Sigmoid colon (tissue), 7 donors: ENCODE measurements around the gene ABHD12B. TPM values are rescaled to one million over a fixed set of nuclear protein-coding genes. Genes with fewer than 3 reads are reported as not detected.

Experiments
- DNase-seq: peaks from one replicate; pipeline ENCODE4 v3.0.0-alpha.2; 2019
- H3K27ac ChIP-seq, 4 donors: fragments of 200-600 bp; sonication (generic); one replicate each; pipeline ENCODE4 v1.5.1; 2016 to 2019; ENCODE audit warnings: mild to moderate bottlenecking in 1 of 4
- H3K27me3 ChIP-seq, 3 donors: fragments of 200-600 bp; sonication (generic); one replicate each; pipeline ENCODE4 v1.5.1; 2019; ENCODE audit warnings: mild to moderate bottlenecking in 1 of 3
- H3K36me3 ChIP-seq, 4 donors: fragments of 200-600 bp; sonication (generic); one replicate each; pipeline ENCODE4 v1.5.1; 2016 to 2019
- H3K4me1 ChIP-seq, 4 donors: fragments of 200-600 bp; sonication (generic); one replicate each; pipeline ENCODE4 v1.5.1; 2017 to 2019
- H3K4me3 ChIP-seq, 4 donors: fragments of 200-600 bp; sonication (generic); one replicate each; pipeline ENCODE4 v1.5.1; 2017 to 2019; ENCODE audit warnings: mild to moderate bottlenecking in 2 of 4, moderate library complexity in 1 of 4
- H3K9me3 ChIP-seq, 4 donors: fragments of 200-600 bp in 3 of 4; sonication (generic) in 3 of 4; one replicate each; pipeline versions ENCODE4 v1.5.1 to v1.6.1; 2013 to 2019
- EP300 ChIP-seq, 4 donors: sonication (generic); formaldehyde crosslinking; IDR thresholded peaks; one replicate each; pipeline ENCODE4 v1.6.1; 2017; ENCODE audit warnings: antibody characterized with exemption in 4 of 4
- POLR2A ChIP-seq, 2 donors: fragments of 450-650 bp; IDR thresholded peaks; one replicate each; pipeline ENCODE4 v1.6.1; 2016; ENCODE audit warnings: antibody characterized with exemption in 2 of 2, mild to moderate bottlenecking in 2 of 2, moderate library complexity in 2 of 2
- POLR2AphosphoS5 ChIP-seq, 4 donors: sonication (generic); formaldehyde crosslinking; IDR thresholded peaks; one replicate each; pipeline ENCODE4 v1.6.1; 2017; ENCODE audit warnings: antibody characterized with exemption in 4 of 4
- WGBS, 2 donors: extraction: QIAGEN DNeasy Blood & Tissue Kit; methylation state at CpG; one replicate each; pipeline ENCODE4 v1.1.7; 2013; 5-methylcytosine and 5-hydroxymethylcytosine counted together
- intact Hi-C: fragments of 100-400 bp; cut with DNase I; formaldehyde crosslinking; loops from one replicate; pipeline ENCODE4 v1.15.1; 2023
- polyA plus RNA-seq, 3 donors: library from polyadenylated mRNA; stranded (reverse); fragments of 200-250 nt; gene quantifications; one replicate each; pipeline ENCODE4 v1.2.3, GENCODE V29; 2013
- total RNA-seq, 4 donors: library from RNA; depleted of rRNA; stranded (reverse); fragments of >200 nt; gene quantifications; one replicate each; pipeline ENCODE4 v1.1.0, GENCODE V29; 2016
- TF ChIP-seq, protein P1 (sequence below), 4 experiments: fragments of 450-650 bp in 3 of 4; fragments of 200-600 bp in 1 of 4; IDR thresholded peaks; one replicate each; pipeline ENCODE4 v1.5.1; 2016 to 2019; ENCODE audit warnings: antibody characterized with exemption in 4 of 4, mild to moderate bottlenecking in 3 of 4, moderate library complexity in 2 of 4
- donor health status: healthy with polysubstance abuse.
- donor health status: Bipolar disorder and iron deficiency.
- donor health status: healthy.

The ABHD12B gene
- total and polyA plus RNA-seq, 7 donors, result 5.3 to 9.3 (median 6.0) TPM; not detected in 4

GRCh38 chr14:50944647-50945413 is 73.0 kb downstream of the ABHD12B start:
- H3K27me3 ChIP-seq, result no peaks in the 10 kb centered on the region
- TF ChIP-seq, protein P1, sequence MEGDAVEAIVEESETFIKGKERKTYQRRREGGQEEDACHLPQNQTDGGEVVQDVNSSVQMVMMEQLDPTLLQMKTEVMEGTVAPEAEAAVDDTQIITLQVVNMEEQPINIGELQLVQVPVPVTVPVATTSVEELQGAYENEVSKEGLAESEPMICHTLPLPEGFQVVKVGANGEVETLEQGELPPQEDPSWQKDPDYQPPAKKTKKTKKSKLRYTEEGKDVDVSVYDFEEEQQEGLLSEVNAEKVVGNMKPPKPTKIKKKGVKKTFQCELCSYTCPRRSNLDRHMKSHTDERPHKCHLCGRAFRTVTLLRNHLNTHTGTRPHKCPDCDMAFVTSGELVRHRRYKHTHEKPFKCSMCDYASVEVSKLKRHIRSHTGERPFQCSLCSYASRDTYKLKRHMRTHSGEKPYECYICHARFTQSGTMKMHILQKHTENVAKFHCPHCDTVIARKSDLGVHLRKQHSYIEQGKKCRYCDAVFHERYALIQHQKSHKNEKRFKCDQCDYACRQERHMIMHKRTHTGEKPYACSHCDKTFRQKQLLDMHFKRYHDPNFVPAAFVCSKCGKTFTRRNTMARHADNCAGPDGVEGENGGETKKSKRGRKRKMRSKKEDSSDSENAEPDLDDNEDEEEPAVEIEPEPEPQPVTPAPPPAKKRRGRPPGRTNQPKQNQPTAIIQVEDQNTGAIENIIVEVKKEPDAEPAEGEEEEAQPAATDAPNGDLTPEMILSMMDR (IDR thresholded peaks at IDR 0.05), result no peak
- TF ChIP-seq EP300 (IDR thresholded peaks at IDR 0.05) (no peak), POLR2A (IDR thresholded peaks at IDR 0.05) (no peak), POLR2AphosphoS5 (IDR thresholded peaks at IDR 0.05) (no peak)
- intact Hi-C loops, result no loop called here
- peak; percentile 83 for DNase-seq
- H3K9me3 ChIP-seq, result no peaks in the 10 kb centered on the region
- WGBS, 2 donors, result 1 to 9% methylated on average over 29 of the region's 29 CpGs
- H3K36me3 ChIP-seq, result no peaks in the 10 kb centered on the region
- peak overlapping the region; percentile 66 to 97 (median 78) for H3K4me3 ChIP-seq
- H3K4me1 ChIP-seq, result peaks cover 0 to 12% (median 4%) of the 10 kb centered on the region in 4 donors
- H3K27ac ChIP-seq, result peak overlapping the region; percentile 73 to 85 (median 82)

GRCh38 chr14:50946234-50946935 is 74.5 kb downstream of the ABHD12B start:
- H3K9me3 ChIP-seq, result no peaks in the 10 kb centered on the region
- intact Hi-C loops, result no loop called here
- H3K4me1 ChIP-seq, result peaks cover 0 to 12% (median 4%) of the 10 kb centered on the region in 4 donors
- TF ChIP-seq POLR2AphosphoS5 (IDR thresholded peaks at IDR 0.05), result no peak
- TF ChIP-seq EP300 (IDR thresholded peaks at IDR 0.05), result no peak
- TF ChIP-seq POLR2A (IDR thresholded peaks at IDR 0.05), result no peak
- TF ChIP-seq, protein P1 (IDR thresholded peaks at IDR 0.05), result no peak
- WGBS, 2 donors, result 91 to 93% methylated on average over 5 of the region's 5 CpGs
- H3K27ac ChIP-seq, result no peak overlapping the region
- no peak for DNase-seq
- no peaks in the 10 kb centered on the region for H3K36me3 ChIP-seq
- H3K4me3 ChIP-seq, result no peak overlapping the region
- no peaks in the 10 kb centered on the region for H3K27me3 ChIP-seq

GRCh38 chr14:50947446-50947845 is 75.6 kb downstream of the ABHD12B start:
- intact Hi-C loops, result no loop called here
- H3K4me3 ChIP-seq, result no peak overlapping the region
- no peak for DNase-seq
- H3K27ac ChIP-seq, result peak overlapping the region in 3 of 4 donors; percentile 11 to 34 (median 13)
- WGBS, 2 donors, result 68 to 79% methylated on average over 4 of the region's 4 CpGs
- TF ChIP-seq POLR2A (IDR thresholded peaks at IDR 0.05) (no peak), POLR2AphosphoS5 (IDR thresholded peaks at IDR 0.05) (no peak), EP300 (IDR thresholded peaks at IDR 0.05) (no peak)
- TF ChIP-seq, protein P1 (IDR thresholded peaks at IDR 0.05), result no peak
- H3K27me3 ChIP-seq, result no peaks in the 10 kb centered on the region
- H3K9me3 ChIP-seq, result no peaks in the 10 kb centered on the region
- H3K4me1 ChIP-seq, result peaks cover 0 to 12% (median 4%) of the 10 kb centered on the region in 4 donors
- no peaks in the 10 kb centered on the region for H3K36me3 ChIP-seq

DNA sequence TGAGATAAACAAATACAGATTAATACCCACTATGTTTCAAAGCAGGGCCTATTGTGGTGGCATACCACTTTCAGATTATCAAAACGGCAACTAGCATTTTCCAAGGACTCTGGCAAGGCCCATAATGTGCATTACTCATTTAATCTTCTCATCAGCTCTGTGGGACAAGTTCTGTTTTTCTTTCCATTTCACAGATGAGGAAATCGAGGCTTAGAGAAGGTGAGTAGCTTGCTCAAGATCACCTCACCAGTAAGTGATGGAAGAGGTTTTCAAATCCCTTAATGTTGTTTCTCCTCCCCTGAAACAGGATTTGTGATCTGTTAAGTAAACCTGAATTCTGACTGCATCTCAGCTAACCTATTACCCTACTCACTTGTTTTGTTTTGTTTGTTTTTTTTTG is 76.4 kb downstream of the ABHD12B start:
- intact Hi-C loops, result no loop called here
- Histone ChIP-seq H3K9me3 (no peaks in the 10 kb centered on the region), H3K4me1 (peaks cover 0 to 9% (median 4%) of the 10 kb centered on the region in 4 donors), H3K36me3 (no peaks in the 10 kb centered on the region), H3K4me3 (no peak overlapping the region), H3K27ac (no peak overlapping the region), H3K27me3 (no peaks in the 10 kb centered on the region)
- no peak for DNase-seq
- TF ChIP-seq POLR2A (IDR thresholded peaks at IDR 0.05) (no peak), POLR2AphosphoS5 (IDR thresholded peaks at IDR 0.05) (no peak), EP300 (IDR thresholded peaks at IDR 0.05) (no peak)
- TF ChIP-seq, protein P1 (IDR thresholded peaks at IDR 0.05), result no peak
- 66 to 95% methylated on average over 2 of the region's 2 CpGs for WGBS, 2 donors
